ENCODE data around the gene PPM1N.
A peak's percentile ranks its signal among the peaks of the same experiment; 100 is the strongest.

DNA sequence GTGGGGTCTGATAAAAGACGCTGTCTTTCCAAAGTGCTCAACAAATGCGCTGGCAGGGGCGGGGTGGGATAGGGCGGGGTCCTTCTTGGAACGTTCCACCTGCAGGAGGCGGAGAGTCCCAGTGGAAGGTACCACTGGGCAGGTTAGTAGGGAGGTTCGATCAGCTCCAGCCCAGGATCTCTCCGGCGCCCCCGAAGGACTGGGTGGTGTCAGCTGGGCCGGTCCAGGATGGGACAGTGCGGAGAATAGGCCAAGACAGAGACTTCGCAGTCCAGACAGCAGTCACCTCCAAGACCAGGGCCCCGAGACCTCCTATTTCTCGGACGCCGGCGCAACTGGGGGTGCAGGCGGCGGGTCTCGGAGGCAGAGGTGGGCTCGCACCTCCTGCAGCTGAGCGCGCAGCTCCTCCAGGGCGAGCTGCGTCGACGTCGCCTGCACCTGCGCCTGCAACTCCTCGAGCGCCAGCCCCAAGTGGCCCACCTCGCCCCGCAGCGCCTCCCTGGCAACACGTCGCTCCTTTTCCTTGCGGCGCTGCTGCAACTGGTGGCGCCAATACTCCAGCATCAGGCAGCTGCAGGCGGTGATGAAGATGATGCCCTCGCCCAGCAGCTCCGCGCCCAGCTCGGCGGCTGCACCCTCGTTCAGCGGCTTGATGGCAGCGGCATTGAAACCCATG is 30.6 kb downstream of the PPM1N start:
- TF ChIP-seq, protein P1, sequence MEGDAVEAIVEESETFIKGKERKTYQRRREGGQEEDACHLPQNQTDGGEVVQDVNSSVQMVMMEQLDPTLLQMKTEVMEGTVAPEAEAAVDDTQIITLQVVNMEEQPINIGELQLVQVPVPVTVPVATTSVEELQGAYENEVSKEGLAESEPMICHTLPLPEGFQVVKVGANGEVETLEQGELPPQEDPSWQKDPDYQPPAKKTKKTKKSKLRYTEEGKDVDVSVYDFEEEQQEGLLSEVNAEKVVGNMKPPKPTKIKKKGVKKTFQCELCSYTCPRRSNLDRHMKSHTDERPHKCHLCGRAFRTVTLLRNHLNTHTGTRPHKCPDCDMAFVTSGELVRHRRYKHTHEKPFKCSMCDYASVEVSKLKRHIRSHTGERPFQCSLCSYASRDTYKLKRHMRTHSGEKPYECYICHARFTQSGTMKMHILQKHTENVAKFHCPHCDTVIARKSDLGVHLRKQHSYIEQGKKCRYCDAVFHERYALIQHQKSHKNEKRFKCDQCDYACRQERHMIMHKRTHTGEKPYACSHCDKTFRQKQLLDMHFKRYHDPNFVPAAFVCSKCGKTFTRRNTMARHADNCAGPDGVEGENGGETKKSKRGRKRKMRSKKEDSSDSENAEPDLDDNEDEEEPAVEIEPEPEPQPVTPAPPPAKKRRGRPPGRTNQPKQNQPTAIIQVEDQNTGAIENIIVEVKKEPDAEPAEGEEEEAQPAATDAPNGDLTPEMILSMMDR (IDR thresholded peaks at IDR 0.05), result no peak
- TF ChIP-seq EP300 (IDR thresholded peaks at IDR 0.05) (no peak), POLR2AphosphoS5 (IDR thresholded peaks at IDR 0.05) (peak; percentile 10 to 67)

Measured in esophagus muscularis mucosa (tissue), 4 donors.